ENCODE data around the gene APMAP.

APMAP gene

DNA sequence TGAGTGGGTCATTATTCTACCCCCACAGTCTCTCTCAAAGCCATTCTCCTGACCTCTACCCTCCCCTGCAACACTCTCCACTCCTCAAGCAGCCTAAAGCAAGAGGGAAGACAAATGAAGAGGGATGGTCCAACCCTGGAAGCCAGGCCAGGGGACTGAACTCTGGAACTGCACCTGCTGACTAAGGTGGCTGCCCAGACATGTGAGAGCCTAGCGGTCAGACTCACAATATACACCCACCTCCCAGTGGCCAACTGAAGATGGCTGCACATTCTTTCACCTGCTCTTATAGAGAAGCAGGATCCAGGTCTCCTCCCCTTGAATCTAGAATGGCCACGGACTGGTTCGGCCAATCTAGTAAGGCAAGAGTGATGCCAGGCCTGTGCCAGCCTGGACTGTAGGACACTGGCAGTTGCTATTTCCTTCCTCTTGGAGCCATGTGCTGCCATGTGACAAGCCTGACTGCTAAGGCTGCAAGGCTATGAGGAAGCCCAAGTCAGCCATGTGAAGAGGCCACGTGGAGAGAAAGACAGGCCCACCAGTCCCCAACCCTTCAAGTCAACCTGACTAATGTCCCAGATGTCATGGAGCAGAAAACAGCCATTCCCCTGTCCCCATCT lies 33.5 kb upstream of the APMAP start:
- Histone ChIP-seq H4K20me1 (ENCODE audit: insufficient read depth, low read length) (no peaks in the 10 kb centered on the region), H3K9me2 (ENCODE audit: low read depth, low read length) (no peaks in the 10 kb centered on the region), H3K4me1 (ENCODE audit: insufficient read depth, low read length, severe bottlenecking) (no peaks in the 10 kb centered on the region), H3F3A (ENCODE audit: insufficient read depth, low read length) (no peaks in the 10 kb centered on the region), H3K4me2 (ENCODE audit: low read length) (no peak overlapping the region), H2AFZ (ENCODE audit: low read length) (no peak overlapping the region), H3K79me2 (ENCODE audit: insufficient read depth, low read length) (no peaks in the 10 kb centered on the region), H3K9ac (ENCODE audit: low read length) (no peak overlapping the region), H3K9me3 (ENCODE audit: low read length) (no peaks in the 10 kb centered on the region), H3K4me3 (ENCODE audit: low read depth, low read length, poor library complexity, severe bottlenecking) (no peak overlapping the region), H3K36me3 (ENCODE audit: insufficient read depth, low read length) (no peaks in the 10 kb centered on the region), H3K27ac (ENCODE audit: low read depth, low read length, poor library complexity, severe bottlenecking) (no peak overlapping the region), H3K27me3 (ENCODE audit: insufficient read depth, low read length) (no peaks in the 10 kb centered on the region)
- TF ChIP-seq, protein P1, sequence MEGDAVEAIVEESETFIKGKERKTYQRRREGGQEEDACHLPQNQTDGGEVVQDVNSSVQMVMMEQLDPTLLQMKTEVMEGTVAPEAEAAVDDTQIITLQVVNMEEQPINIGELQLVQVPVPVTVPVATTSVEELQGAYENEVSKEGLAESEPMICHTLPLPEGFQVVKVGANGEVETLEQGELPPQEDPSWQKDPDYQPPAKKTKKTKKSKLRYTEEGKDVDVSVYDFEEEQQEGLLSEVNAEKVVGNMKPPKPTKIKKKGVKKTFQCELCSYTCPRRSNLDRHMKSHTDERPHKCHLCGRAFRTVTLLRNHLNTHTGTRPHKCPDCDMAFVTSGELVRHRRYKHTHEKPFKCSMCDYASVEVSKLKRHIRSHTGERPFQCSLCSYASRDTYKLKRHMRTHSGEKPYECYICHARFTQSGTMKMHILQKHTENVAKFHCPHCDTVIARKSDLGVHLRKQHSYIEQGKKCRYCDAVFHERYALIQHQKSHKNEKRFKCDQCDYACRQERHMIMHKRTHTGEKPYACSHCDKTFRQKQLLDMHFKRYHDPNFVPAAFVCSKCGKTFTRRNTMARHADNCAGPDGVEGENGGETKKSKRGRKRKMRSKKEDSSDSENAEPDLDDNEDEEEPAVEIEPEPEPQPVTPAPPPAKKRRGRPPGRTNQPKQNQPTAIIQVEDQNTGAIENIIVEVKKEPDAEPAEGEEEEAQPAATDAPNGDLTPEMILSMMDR (IDR thresholded peaks at IDR 0.05; ENCODE audit: low read length) = no peak
- TF ChIP-seq EZH2 (IDR thresholded peaks at IDR 0.05; ENCODE audit: borderline replicate concordance, low read length) = no peak

DNA sequence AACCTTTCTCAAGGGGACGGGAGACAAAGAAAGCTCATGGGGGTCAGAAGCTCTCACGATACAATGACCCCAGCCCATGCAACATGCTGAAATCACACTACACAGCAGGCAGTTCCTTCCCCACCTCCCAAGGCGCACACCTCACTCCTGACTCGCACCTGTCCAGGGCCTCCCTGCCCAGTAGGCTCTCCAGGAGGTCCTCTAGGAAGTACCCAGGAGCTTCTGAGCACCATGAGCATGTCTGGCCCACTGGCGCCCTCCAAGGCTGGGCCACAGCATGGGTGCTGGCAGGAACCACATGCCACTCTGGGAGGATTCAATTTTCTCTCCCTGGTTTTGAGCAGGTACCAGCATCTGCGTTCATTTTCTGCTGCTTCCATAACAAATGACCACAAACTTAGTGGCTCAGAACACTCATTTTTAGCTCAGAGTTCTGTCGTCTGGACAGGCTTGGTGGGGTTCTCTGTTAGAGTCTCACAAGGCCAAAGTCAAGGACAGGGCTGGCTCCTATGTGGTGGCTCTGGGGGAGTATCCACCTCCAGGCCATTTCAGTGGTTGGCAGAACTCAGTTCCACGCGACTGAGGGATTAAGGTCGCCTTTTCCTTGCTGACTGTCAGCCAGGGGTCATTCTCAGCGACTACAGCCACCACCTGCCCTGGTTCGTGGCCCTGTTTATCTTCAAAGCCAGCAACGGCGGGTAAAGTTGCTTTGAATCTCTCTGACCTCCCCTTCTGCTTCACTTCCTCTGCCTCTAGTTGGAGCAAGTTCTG lies 32.7 kb upstream of the APMAP start:
- Histone ChIP-seq H3K9me3 (ENCODE audit: low read length) (no peaks in the 10 kb centered on the region), H3K4me2 (ENCODE audit: low read length) (no peak overlapping the region), H3K27ac (ENCODE audit: low read depth, low read length, poor library complexity, severe bottlenecking) (no peak overlapping the region), H3K9me2 (ENCODE audit: low read depth, low read length) (no peaks in the 10 kb centered on the region), H2AFZ (ENCODE audit: low read length) (no peak overlapping the region), H3K9ac (ENCODE audit: low read length) (no peak overlapping the region), H3K79me2 (ENCODE audit: insufficient read depth, low read length) (no peaks in the 10 kb centered on the region), H3F3A (ENCODE audit: insufficient read depth, low read length) (no peaks in the 10 kb centered on the region), H3K27me3 (ENCODE audit: insufficient read depth, low read length) (no peaks in the 10 kb centered on the region), H4K20me1 (ENCODE audit: insufficient read depth, low read length) (no peaks in the 10 kb centered on the region), H3K4me1 (ENCODE audit: insufficient read depth, low read length, severe bottlenecking) (no peaks in the 10 kb centered on the region), H3K36me3 (ENCODE audit: insufficient read depth, low read length) (no peaks in the 10 kb centered on the region), H3K4me3 (ENCODE audit: low read depth, low read length, poor library complexity, severe bottlenecking) (no peak overlapping the region)
- TF ChIP-seq EZH2 (IDR thresholded peaks at IDR 0.05; ENCODE audit: borderline replicate concordance, low read length) = no peak
- TF ChIP-seq, protein P1 (IDR thresholded peaks at IDR 0.05; ENCODE audit: low read length) = no peak

DNA sequence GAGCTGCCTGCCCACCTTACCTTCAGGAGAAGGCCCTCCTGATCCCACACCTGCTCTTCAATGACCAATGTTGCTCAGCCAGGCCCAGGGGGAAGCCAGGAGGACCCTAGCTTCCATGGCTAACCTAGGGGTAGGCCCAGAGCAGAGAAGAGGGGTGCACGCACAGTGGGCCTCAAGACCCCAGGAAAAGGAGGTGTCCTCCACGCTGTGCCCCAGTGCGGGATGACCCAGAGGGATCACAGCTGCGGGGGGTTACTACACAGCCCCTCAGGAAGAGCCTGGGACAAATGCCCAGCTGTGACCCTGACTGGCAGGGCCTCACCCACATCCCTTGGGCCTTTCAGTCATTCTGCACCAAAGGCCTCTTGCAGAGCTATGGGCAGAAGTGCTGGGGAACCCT lies 31.6 kb upstream of the APMAP start:
- Histone ChIP-seq H3K79me2 (ENCODE audit: insufficient read depth, low read length) (no peaks in the 10 kb centered on the region), H3F3A (ENCODE audit: insufficient read depth, low read length) (no peaks in the 10 kb centered on the region), H3K4me3 (ENCODE audit: low read depth, low read length, poor library complexity, severe bottlenecking) (no peak overlapping the region), H3K9ac (ENCODE audit: low read length) (no peak overlapping the region), H3K4me2 (ENCODE audit: low read length) (no peak overlapping the region), H3K27ac (ENCODE audit: low read depth, low read length, poor library complexity, severe bottlenecking) (no peak overlapping the region), H3K27me3 (ENCODE audit: insufficient read depth, low read length) (no peaks in the 10 kb centered on the region), H3K36me3 (ENCODE audit: insufficient read depth, low read length) (no peaks in the 10 kb centered on the region), H4K20me1 (ENCODE audit: insufficient read depth, low read length) (no peaks in the 10 kb centered on the region), H3K9me2 (ENCODE audit: low read depth, low read length) (no peaks in the 10 kb centered on the region), H2AFZ (ENCODE audit: low read length) (no peak overlapping the region), H3K4me1 (ENCODE audit: insufficient read depth, low read length, severe bottlenecking) (no peaks in the 10 kb centered on the region), H3K9me3 (ENCODE audit: low read length) (no peaks in the 10 kb centered on the region)
- TF ChIP-seq, protein P1 (IDR thresholded peaks at IDR 0.05; ENCODE audit: low read length) = no peak
- TF ChIP-seq EZH2 (IDR thresholded peaks at IDR 0.05; ENCODE audit: borderline replicate concordance, low read length) = no peak

All from OCI-LY1 (cell line).